NB4 (cell line): ENCODE data around the gene TIMM10B.

Experiments used
- MYC ChIP-seq: IDR thresholded peaks from 2 replicates; pipeline ENCODE4 v1.6.1; 2011; ENCODE audit warnings: low read depth, low read length
- POLR2A ChIP-seq: IDR thresholded peaks from 2 replicates; pipeline ENCODE4 v1.6.1; 2011; ENCODE audit warnings: mild to moderate bottlenecking; ENCODE audit not compliant: insufficient read length; ENCODE audit errors: extremely low read depth
- TF ChIP-seq, protein P1 (sequence below): IDR thresholded peaks from one replicate; pipeline ENCODE4 v1.5.1; 2012; ENCODE audit warnings: low read depth, low read length
- TF ChIP-seq, protein P2 (sequence below): IDR thresholded peaks from 2 replicates; pipeline ENCODE4 v1.6.1; 2011; ENCODE audit warnings: low read depth, low read length

DNA sequence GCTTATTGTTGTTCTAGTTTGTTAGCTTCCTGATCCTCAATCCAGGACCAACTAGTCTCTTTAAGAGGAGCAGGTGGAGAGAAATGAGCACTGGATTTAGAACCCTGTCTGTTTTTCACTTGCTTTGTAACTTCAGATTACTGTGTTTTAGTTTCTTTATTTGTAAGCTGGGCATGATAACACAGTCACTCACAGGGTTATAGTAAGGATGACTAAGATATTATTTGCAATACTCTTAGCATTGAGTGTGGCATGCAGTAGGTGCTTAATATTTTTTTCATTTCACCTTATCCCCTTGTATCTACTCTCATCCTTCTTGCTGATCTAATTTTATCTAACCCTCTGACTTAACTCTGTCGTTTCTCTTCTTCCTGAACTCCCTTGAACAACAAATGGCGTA, 49.5 kb downstream of the TIMM10B start:
- TF ChIP-seq, protein P1, sequence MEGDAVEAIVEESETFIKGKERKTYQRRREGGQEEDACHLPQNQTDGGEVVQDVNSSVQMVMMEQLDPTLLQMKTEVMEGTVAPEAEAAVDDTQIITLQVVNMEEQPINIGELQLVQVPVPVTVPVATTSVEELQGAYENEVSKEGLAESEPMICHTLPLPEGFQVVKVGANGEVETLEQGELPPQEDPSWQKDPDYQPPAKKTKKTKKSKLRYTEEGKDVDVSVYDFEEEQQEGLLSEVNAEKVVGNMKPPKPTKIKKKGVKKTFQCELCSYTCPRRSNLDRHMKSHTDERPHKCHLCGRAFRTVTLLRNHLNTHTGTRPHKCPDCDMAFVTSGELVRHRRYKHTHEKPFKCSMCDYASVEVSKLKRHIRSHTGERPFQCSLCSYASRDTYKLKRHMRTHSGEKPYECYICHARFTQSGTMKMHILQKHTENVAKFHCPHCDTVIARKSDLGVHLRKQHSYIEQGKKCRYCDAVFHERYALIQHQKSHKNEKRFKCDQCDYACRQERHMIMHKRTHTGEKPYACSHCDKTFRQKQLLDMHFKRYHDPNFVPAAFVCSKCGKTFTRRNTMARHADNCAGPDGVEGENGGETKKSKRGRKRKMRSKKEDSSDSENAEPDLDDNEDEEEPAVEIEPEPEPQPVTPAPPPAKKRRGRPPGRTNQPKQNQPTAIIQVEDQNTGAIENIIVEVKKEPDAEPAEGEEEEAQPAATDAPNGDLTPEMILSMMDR, result no peak
- TF ChIP-seq POLR2A (no peak), MYC (no peak)
- TF ChIP-seq, protein P2, sequence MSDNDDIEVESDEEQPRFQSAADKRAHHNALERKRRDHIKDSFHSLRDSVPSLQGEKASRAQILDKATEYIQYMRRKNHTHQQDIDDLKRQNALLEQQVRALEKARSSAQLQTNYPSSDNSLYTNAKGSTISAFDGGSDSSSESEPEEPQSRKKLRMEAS, result no peak
